ENCODE measurements around the gene PPP1R10.
A peak's percentile ranks its signal among the peaks of the same experiment; 100 is the strongest.

The PPP1R10 gene

DNA sequence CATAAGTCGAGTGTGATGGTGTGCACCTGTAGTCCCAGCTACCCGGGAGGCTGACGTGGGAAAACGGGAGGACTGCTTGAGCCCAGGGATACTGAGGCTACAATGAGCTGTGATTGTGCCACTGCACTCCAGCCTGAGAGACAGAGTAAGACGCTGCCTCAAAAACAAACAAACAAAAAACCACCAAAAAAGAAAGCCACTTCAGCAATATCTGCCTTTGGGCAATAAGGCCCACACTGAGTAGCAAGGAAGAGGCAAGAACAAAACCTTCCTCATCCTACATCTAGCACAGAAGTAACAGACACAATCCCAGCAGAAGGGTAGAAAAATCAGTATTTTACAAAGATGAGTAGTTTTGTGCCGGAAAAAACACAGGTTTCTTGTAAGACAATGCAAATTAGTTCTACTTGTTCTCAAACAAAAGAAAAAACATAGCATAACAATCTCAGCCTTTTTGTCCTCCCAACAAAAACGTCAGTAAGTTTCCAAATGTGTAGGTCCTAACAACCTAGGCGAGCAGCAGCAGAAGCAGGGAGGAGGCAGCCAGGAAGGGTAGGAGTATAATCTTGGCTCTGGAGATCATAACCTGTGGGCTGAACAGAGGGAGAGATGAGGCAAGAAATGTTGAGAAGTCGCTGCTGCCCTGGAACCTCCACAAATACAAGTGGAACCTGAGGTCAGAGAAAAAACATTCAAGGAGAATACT is 5.7 kb downstream of the PPP1R10 start:
- H3K4me1 ChIP-seq (ENCODE audit: control insufficient read depth in 2 of 2, insufficient read depth in 1 of 2, low read depth in 1 of 2, low read length in 2 of 2): peaks cover 5 to 6% of the 10 kb centered on the region in 2 donors
- H4K91ac ChIP-seq (ENCODE audit: low read depth, low read length, poor library complexity): no peak overlapping the region
- H2BK120ac ChIP-seq (ENCODE audit: low read depth, low read length): no peak overlapping the region
- no peak overlapping the region for H3K4ac ChIP-seq (ENCODE audit: low read length)
- no peaks in the 10 kb centered on the region for H3K27me3 ChIP-seq (ENCODE audit: control insufficient read depth in 3 of 3, insufficient read depth in 3 of 3, low read depth in 1 of 3, low read length in 3 of 3)
- no peak overlapping the region for H3K18ac ChIP-seq (ENCODE audit: low read length)
- H3K9ac ChIP-seq (ENCODE audit: low read depth, low read length, poor library complexity): peak overlapping the region; percentile 44
- DNase-seq (ENCODE audit: low spot score): no peak
- H3K4me3 ChIP-seq (ENCODE audit: low read length in 2 of 2): no peak overlapping the region
- H3K36me3 ChIP-seq (replicated peaks in 1 of 2; ENCODE audit: control insufficient read depth in 2 of 2, insufficient read depth in 2 of 2, low read length in 2 of 2): peaks cover 24 to 92% of the 10 kb centered on the region in 2 donors
- peaks cover 2% of the 10 kb centered on the region for H3K79me1 ChIP-seq (ENCODE audit: low read depth, low read length)
- no peak overlapping the region for H3K14ac ChIP-seq (ENCODE audit: low read length)
- no peak overlapping the region for H2BK15ac ChIP-seq (ENCODE audit: low read length)
- H3K4me2 ChIP-seq (ENCODE audit: insufficient read depth, low read length, poor library complexity, severe bottlenecking): no peak overlapping the region
- H2AFZ ChIP-seq (ENCODE audit: low read length): no peak overlapping the region
- no CpG with 5 or more reads among the region's 9 CpGs for WGBS, 2 donors (ENCODE audit: extremely low coverage in 2 of 2, insufficient read length in 2 of 2, insufficient replicate concordance in 1 of 2)
- H2BK5ac ChIP-seq (ENCODE audit: low read length): no peak overlapping the region
- H3K23ac ChIP-seq (ENCODE audit: low read depth, low read length, poor library complexity): no peak overlapping the region
- no peaks in the 10 kb centered on the region for H3K9me3 ChIP-seq (replicated peaks in 1 of 2; ENCODE audit: control insufficient read depth in 2 of 2, insufficient read depth in 1 of 2, low read depth in 1 of 2, low read length in 2 of 2)
- H2BK12ac ChIP-seq (ENCODE audit: low read length): no peak overlapping the region
- no peak overlapping the region for H3K27ac ChIP-seq (replicated peaks; ENCODE audit: low read length)
- no peak overlapping the region for H4K8ac ChIP-seq (ENCODE audit: low read depth, low read length)
- H2AK5ac ChIP-seq (ENCODE audit: low read depth, low read length): no peak overlapping the region

DNA sequence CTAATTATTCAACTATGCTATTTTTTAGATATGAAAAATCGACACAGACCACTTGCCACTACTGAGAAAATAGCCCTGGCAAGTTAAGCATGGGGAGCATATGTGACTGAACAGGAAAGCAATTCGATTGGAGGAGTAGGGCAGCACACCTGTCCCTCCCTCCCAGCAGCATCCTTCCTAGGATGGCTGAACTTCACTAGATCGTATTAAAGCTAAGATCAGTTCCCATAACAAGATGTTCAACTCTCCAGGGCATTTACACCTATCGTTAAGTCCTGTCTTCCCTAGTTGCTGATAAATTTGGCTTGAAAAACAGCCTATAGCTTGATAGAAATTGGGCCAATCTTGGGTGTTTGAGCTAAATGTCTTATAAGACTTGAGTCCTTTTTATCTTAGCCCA is 7.0 kb downstream of the PPP1R10 start:
- no peak overlapping the region for H3K4ac ChIP-seq (ENCODE audit: low read length)
- no peak overlapping the region for H2BK15ac ChIP-seq (ENCODE audit: low read length)
- H3K27me3 ChIP-seq (ENCODE audit: control insufficient read depth in 3 of 3, insufficient read depth in 3 of 3, low read depth in 1 of 3, low read length in 3 of 3): no peaks in the 10 kb centered on the region
- peaks cover 31 to 92% of the 10 kb centered on the region in 2 donors for H3K36me3 ChIP-seq (replicated peaks in 1 of 2; ENCODE audit: control insufficient read depth in 2 of 2, insufficient read depth in 2 of 2, low read length in 2 of 2)
- no peak overlapping the region for H4K91ac ChIP-seq (ENCODE audit: low read depth, low read length, poor library complexity)
- H2AK5ac ChIP-seq (ENCODE audit: low read depth, low read length): no peak overlapping the region
- no peak overlapping the region for H3K23ac ChIP-seq (ENCODE audit: low read depth, low read length, poor library complexity)
- H2BK5ac ChIP-seq (ENCODE audit: low read length): no peak overlapping the region
- peaks cover 2% of the 10 kb centered on the region for H3K79me1 ChIP-seq (ENCODE audit: low read depth, low read length)
- no peak overlapping the region for H2BK12ac ChIP-seq (ENCODE audit: low read length)
- H3K27ac ChIP-seq (replicated peaks; ENCODE audit: low read length): no peak overlapping the region
- no peak overlapping the region for H3K14ac ChIP-seq (ENCODE audit: low read length)
- no peaks in the 10 kb centered on the region for H3K9me3 ChIP-seq (replicated peaks in 1 of 2; ENCODE audit: control insufficient read depth in 2 of 2, insufficient read depth in 1 of 2, low read depth in 1 of 2, low read length in 2 of 2)
- H4K8ac ChIP-seq (ENCODE audit: low read depth, low read length): no peak overlapping the region
- no peak overlapping the region for H2BK120ac ChIP-seq (ENCODE audit: low read depth, low read length)
- no peak overlapping the region for H3K4me3 ChIP-seq (ENCODE audit: low read length in 2 of 2)
- no peak overlapping the region for H3K9ac ChIP-seq (ENCODE audit: low read depth, low read length, poor library complexity)
- no peak overlapping the region for H2AFZ ChIP-seq (ENCODE audit: low read length)
- peaks cover 5 to 6% of the 10 kb centered on the region in 2 donors for H3K4me1 ChIP-seq (ENCODE audit: control insufficient read depth in 2 of 2, insufficient read depth in 1 of 2, low read depth in 1 of 2, low read length in 2 of 2)
- WGBS, 2 donors (ENCODE audit: extremely low coverage in 2 of 2, insufficient read length in 2 of 2, insufficient replicate concordance in 1 of 2): no CpG with 5 or more reads among the region's 4 CpGs
- H3K4me2 ChIP-seq (ENCODE audit: insufficient read depth, low read length, poor library complexity, severe bottlenecking): no peak overlapping the region
- no peak overlapping the region for H3K18ac ChIP-seq (ENCODE audit: low read length)
- DNase-seq (ENCODE audit: low spot score): no peak

GRCh38 chr6:30603961-30604360 is 13.1 kb downstream of the PPP1R10 start:
- no peak overlapping the region for H2AK5ac ChIP-seq (ENCODE audit: low read depth, low read length)
- H4K91ac ChIP-seq (ENCODE audit: low read depth, low read length, poor library complexity): no peak overlapping the region
- peak overlapping the region in 1 of 2 donors; percentile 16 for H3K4me3 ChIP-seq (ENCODE audit: low read length in 2 of 2)
- H3K4me2 ChIP-seq (ENCODE audit: insufficient read depth, low read length, poor library complexity, severe bottlenecking): no peak overlapping the region
- no peak overlapping the region for H3K23ac ChIP-seq (ENCODE audit: low read depth, low read length, poor library complexity)
- peaks cover 67 to 94% of the 10 kb centered on the region in 2 donors for H3K36me3 ChIP-seq (replicated peaks in 1 of 2; ENCODE audit: control insufficient read depth in 2 of 2, insufficient read depth in 2 of 2, low read length in 2 of 2)
- H3K79me1 ChIP-seq (ENCODE audit: low read depth, low read length): no peaks in the 10 kb centered on the region
- DNase-seq (ENCODE audit: low spot score): no peak
- no peak overlapping the region for H2BK15ac ChIP-seq (ENCODE audit: low read length)
- no peak overlapping the region for H4K8ac ChIP-seq (ENCODE audit: low read depth, low read length)
- no peak overlapping the region for H3K4ac ChIP-seq (ENCODE audit: low read length)
- no CpG with 5 or more reads among the region's 13 CpGs for WGBS, 2 donors (ENCODE audit: extremely low coverage in 2 of 2, insufficient read length in 2 of 2, insufficient replicate concordance in 1 of 2)
- no peak overlapping the region for H3K14ac ChIP-seq (ENCODE audit: low read length)
- no peak overlapping the region for H2AFZ ChIP-seq (ENCODE audit: low read length)
- H3K9me3 ChIP-seq (replicated peaks in 1 of 2; ENCODE audit: control insufficient read depth in 2 of 2, insufficient read depth in 1 of 2, low read depth in 1 of 2, low read length in 2 of 2): no peaks in the 10 kb centered on the region
- no peak overlapping the region for H2BK120ac ChIP-seq (ENCODE audit: low read depth, low read length)
- H3K9ac ChIP-seq (ENCODE audit: low read depth, low read length, poor library complexity): no peak overlapping the region
- no peak overlapping the region for H2BK12ac ChIP-seq (ENCODE audit: low read length)
- H3K27me3 ChIP-seq (ENCODE audit: control insufficient read depth in 3 of 3, insufficient read depth in 3 of 3, low read depth in 1 of 3, low read length in 3 of 3): no peaks in the 10 kb centered on the region
- no peak overlapping the region for H3K18ac ChIP-seq (ENCODE audit: low read length)
- no peak overlapping the region for H3K27ac ChIP-seq (replicated peaks; ENCODE audit: low read length)
- no peaks in the 10 kb centered on the region for H3K4me1 ChIP-seq (ENCODE audit: control insufficient read depth in 2 of 2, insufficient read depth in 1 of 2, low read depth in 1 of 2, low read length in 2 of 2)
- no peak overlapping the region for H2BK5ac ChIP-seq (ENCODE audit: low read length)

DNA sequence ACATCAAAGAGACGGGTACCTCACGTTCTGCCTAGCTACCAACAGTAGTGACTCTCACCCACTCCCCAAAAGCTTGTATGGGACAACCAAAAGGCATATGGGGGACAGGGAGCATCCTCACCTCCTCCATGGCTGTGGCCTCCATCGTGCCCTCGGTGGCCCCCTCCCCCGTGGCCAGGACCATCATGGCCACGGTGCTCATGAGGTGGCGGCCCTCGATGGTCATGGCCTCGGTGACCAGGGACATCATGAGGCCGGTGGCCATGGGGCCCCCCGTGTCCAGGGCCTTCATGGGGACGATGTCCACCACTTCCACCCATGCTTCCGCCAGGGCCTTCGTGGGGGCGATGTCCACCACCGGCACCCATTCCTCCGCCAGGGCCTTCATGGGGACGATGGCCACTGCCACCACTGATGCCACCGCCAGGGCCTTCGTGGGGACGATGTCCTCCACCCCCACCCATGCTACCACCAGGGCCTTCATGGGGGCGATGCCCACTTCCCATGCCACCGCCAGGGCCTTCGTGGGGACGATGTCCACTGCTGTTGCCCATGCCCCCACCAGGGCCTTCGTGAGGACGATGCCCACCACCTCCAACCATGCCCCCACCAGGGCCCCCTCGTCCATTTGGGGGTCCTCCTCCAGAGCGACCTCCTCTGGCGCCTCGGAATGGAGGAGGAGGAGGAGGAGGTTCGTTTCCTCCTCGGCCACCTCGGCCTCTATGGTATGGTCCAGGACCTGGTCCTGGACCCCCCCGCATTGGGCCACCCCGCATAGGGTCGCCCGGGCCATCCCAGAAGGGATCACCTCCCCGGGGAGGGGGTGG is 15.0 kb downstream of the PPP1R10 start:
- no peaks in the 10 kb centered on the region for H3K79me1 ChIP-seq (ENCODE audit: low read depth, low read length)
- peak overlapping the region; percentile 25 for H3K23ac ChIP-seq (ENCODE audit: low read depth, low read length, poor library complexity)
- no peak overlapping the region for H3K4me2 ChIP-seq (ENCODE audit: insufficient read depth, low read length, poor library complexity, severe bottlenecking)
- no peak overlapping the region for H3K4ac ChIP-seq (ENCODE audit: low read length)
- peaks cover 62 to 75% of the 10 kb centered on the region in 2 donors for H3K36me3 ChIP-seq (replicated peaks in 1 of 2; ENCODE audit: control insufficient read depth in 2 of 2, insufficient read depth in 2 of 2, low read length in 2 of 2)
- no peak overlapping the region for H2BK12ac ChIP-seq (ENCODE audit: low read length)
- WGBS, 2 donors (ENCODE audit: extremely low coverage in 2 of 2, insufficient read length in 2 of 2, insufficient replicate concordance in 1 of 2): no CpG with 5 or more reads among the region's 39 CpGs
- H3K9me3 ChIP-seq (replicated peaks in 1 of 2; ENCODE audit: control insufficient read depth in 2 of 2, insufficient read depth in 1 of 2, low read depth in 1 of 2, low read length in 2 of 2): no peaks in the 10 kb centered on the region
- no peaks in the 10 kb centered on the region for H3K4me1 ChIP-seq (ENCODE audit: control insufficient read depth in 2 of 2, insufficient read depth in 1 of 2, low read depth in 1 of 2, low read length in 2 of 2)
- no peak overlapping the region for H3K18ac ChIP-seq (ENCODE audit: low read length)
- no peak overlapping the region for H3K4me3 ChIP-seq (ENCODE audit: low read length in 2 of 2)
- no peak overlapping the region for H4K91ac ChIP-seq (ENCODE audit: low read depth, low read length, poor library complexity)
- no peak overlapping the region for H3K27ac ChIP-seq (replicated peaks; ENCODE audit: low read length)
- DNase-seq (ENCODE audit: low spot score): no peak
- H3K27me3 ChIP-seq (ENCODE audit: control insufficient read depth in 3 of 3, insufficient read depth in 3 of 3, low read depth in 1 of 3, low read length in 3 of 3): no peaks in the 10 kb centered on the region
- H4K8ac ChIP-seq (ENCODE audit: low read depth, low read length): no peak overlapping the region
- no peak overlapping the region for H2AK5ac ChIP-seq (ENCODE audit: low read depth, low read length)
- no peak overlapping the region for H2BK15ac ChIP-seq (ENCODE audit: low read length)
- H2BK5ac ChIP-seq (ENCODE audit: low read length): no peak overlapping the region
- H3K9ac ChIP-seq (ENCODE audit: low read depth, low read length, poor library complexity): no peak overlapping the region
- H2BK120ac ChIP-seq (ENCODE audit: low read depth, low read length): no peak overlapping the region
- no peak overlapping the region for H2AFZ ChIP-seq (ENCODE audit: low read length)
- no peak overlapping the region for H3K14ac ChIP-seq (ENCODE audit: low read length)

All from neuronal stem cell (in vitro differentiated cells).